GM18870 (cell line): ENCODE results near the gene ZFC3H1.
"Not testable (repeated sequence)": the region's sequence is repeated elsewhere in the genome, so short reads cannot be mapped to it uniquely, and the experiment has no call there.

Experiments
- ATAC-seq: cut with Tn5 transposase; IDR thresholded peaks from one replicate; pipeline ENCODE4 v1.9.1; 2021; ENCODE audit warnings: moderate library complexity; ENCODE audit not compliant: unreplicated experiment

Gene ZFC3H1

GRCh38 chr12:71587012-71587411 lies 76.6 kb downstream of the ZFC3H1 start:
- no peak for ATAC-seq

GRCh38 chr12:71585218-71585617 lies 78.4 kb downstream of the ZFC3H1 start:
- ATAC-seq: no peak

DNA sequence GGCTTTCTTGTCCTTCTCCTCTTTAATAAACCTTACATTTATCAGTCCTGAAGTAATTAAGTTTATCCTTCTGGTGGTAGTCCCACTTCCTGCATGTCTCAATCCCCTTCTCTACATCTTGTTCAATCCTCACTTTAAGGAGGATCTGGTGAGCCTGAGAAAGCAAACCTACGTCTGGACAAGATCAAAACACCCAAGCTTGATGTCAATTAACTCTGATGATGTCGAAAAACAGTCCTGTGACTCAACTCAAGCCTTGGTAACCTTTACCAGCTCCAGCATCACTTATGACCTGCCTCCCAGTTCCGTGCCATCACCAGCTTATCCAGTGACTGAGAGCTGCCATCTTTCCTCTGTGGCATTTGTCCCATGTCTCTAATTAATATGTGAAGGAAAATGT lies 79.3 kb downstream of the ZFC3H1 start:
- no peak for ATAC-seq

GRCh38 chr12:71582925-71583324 lies 80.7 kb downstream of the ZFC3H1 start:
- no peak for ATAC-seq

DNA sequence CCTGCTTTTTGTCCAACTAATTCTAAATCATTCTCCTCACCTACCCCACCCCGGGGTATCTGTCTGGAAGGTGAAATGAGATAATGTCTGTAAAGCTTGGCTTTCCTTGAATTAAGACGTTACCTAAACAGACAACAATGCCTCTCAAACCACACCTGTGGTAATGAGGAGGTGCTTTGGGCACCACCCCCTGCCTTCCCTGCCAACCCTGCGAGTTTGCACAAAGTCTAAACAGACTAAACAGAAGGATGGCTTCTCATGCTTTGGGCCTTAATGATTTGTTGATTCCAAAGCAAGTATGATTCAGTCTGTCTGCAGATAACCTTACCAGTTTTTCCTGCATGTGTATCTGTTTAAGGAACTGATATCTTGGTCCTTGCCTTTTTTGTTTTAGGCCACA lies 82.4 kb downstream of the ZFC3H1 start:
- ATAC-seq: no peak

DNA sequence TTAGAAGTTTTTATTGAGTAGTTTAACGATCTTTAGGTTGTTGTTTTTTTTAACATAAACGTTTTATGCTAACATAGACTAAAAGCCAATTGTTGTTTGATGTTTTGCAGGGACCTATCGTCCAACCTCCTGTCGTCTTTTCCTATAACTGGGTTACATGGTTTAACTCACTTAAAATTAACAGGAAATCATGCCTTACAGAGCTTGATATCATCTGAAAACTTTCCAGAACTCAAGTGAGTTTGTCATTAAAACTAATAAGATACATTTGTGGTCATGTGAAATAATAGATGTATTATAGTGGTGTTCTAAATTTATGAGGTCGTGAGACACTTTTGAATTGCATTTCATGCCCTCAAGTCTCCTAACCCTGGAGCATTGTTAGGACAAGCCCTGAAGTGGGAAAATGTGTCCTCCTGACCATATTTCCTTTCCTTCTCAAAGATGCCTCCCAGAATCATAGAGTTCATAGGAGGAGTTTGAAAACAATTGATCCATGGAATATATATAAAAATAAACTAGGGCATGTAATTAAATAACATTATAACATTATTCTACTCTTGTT lies 84.9 kb downstream of the ZFC3H1 start:
- no peak for ATAC-seq

- ATAC-seq: no peak
These were observed 87.2 kb downstream of the ZFC3H1 start for GRCh38 chr12:71576496-71576895.

DNA sequence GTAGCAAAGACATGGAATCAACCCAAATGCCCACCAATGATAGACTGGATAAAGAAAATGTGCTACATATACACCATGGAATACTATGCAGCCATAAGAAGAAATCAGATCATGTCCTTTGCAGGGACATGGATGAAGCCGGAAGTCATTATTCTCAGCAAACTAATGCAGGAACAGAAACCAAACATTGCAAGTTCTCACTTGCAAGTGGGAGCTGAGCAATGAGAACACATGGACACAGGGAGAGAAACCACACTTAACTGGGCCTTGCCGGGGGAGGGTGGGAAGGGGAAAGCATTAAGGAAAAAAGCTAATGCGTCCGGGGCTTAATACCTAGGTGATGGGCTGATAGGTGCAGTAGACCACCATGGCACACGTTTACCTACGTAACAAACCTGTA lies 93.8 kb downstream of the ZFC3H1 start:
- not testable (repeated sequence) for ATAC-seq

GRCh38 chr12:71567537-71567936 lies 96.1 kb downstream of the ZFC3H1 start:
- ATAC-seq: no peak

DNA sequence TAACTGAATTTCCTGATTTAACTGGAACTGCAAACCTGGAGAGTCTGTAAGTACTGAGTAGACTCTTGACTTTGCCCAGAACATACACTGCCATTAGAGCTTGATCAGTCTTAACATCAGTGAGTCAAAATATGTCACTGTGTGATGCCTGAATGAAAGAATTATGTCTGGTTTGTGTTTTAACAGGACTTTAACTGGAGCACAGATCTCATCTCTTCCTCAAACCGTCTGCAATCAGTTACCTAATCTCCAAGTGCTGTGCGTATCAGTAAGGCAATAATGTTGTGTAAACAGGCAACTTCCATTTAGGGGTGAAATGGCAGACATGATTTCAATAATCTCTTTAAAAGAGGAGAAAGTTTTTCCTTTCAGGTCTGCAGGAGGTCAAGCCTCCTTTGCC lies 97.0 kb downstream of the ZFC3H1 start:
- ATAC-seq: no peak

GRCh38 chr12:71565535-71565934 lies 98.1 kb downstream of the ZFC3H1 start:
- ATAC-seq: no peak

GRCh38 chr12:71562676-71563595 lies 100.7 kb downstream of the ZFC3H1 start:
- ATAC-seq: no peak
